Trophoblast cell (in vitro differentiated cells and primary cell): Measurements from ENCODE around the gene ADAM19.
A peak's percentile ranks its signal among the peaks of the same experiment; 100 is the strongest.

Experiments
- DNase-seq, 2 donors: peaks; one replicate each; pipeline ENCODE4 v3.0.0-alpha.2; 2016
- H2AFZ ChIP-seq: 2 replicates; pipeline ENCODE4 v1.6.1; 2013; ENCODE audit warnings: low read length, moderate library complexity, mild to moderate bottlenecking; ENCODE audit not compliant: insufficient read depth, poor library complexity
- H2AK5ac ChIP-seq: 2 replicates; pipeline ENCODE4 v1.6.1; 2013; ENCODE audit warnings: mild to moderate bottlenecking, low read length
- H2BK120ac ChIP-seq: 2 replicates; pipeline ENCODE4 v1.6.1; 2013; ENCODE audit warnings: low read length, mild to moderate bottlenecking, moderate library complexity; ENCODE audit not compliant: insufficient read depth, poor library complexity
- H2BK12ac ChIP-seq: 2 replicates; pipeline ENCODE4 v1.6.1; 2013; ENCODE audit warnings: mild to moderate bottlenecking, low read length, moderate library complexity
- H2BK5ac ChIP-seq: 2 replicates; pipeline ENCODE4 v1.6.1; 2013; ENCODE audit warnings: low read length, low read depth, moderate library complexity, mild to moderate bottlenecking; ENCODE audit not compliant: poor library complexity
- H3K14ac ChIP-seq: 2 replicates; pipeline ENCODE4 v1.6.1; 2013; ENCODE audit warnings: mild to moderate bottlenecking, low read length
- H3K18ac ChIP-seq: 2 replicates; pipeline ENCODE4 v1.6.1; 2013; ENCODE audit warnings: mild to moderate bottlenecking, low read length
- H3K23ac ChIP-seq: 2 replicates; pipeline ENCODE4 v1.6.1; 2013; ENCODE audit warnings: low read length
- H3K27ac ChIP-seq: 2 replicates; pipeline ENCODE4 v1.5.1; 2013; ENCODE audit warnings: low read depth, mild to moderate bottlenecking, inconsistent platforms, low read length, moderate library complexity
- H3K27me3 ChIP-seq: 2 replicates; pipeline ENCODE4 v1.6.1; 2013; ENCODE audit warnings: inconsistent platforms, mild to moderate bottlenecking, low read length, moderate library complexity; ENCODE audit not compliant: insufficient read depth
- H3K36me3 ChIP-seq, 2 experiments: 1 replicate in 1 of 2; 2 replicates in 1 of 2; pipeline ENCODE4 v1.6.1; 2013; ENCODE audit warnings: low read length in 2 of 2, mild to moderate bottlenecking in 2 of 2, moderate library complexity in 1 of 2; ENCODE audit not compliant: insufficient read depth in 2 of 2, control insufficient read depth in 1 of 2
- H3K4ac ChIP-seq: 2 replicates; pipeline ENCODE4 v1.6.1; 2013; ENCODE audit warnings: low read depth, mild to moderate bottlenecking, low read length, moderate library complexity
- H3K4me1 ChIP-seq, 2 experiments: 1 replicate in 1 of 2; 2 replicates in 1 of 2; pipeline ENCODE4 v1.6.1; 2013; ENCODE audit warnings: low read length in 2 of 2, mild to moderate bottlenecking in 2 of 2, moderate library complexity in 1 of 2; ENCODE audit not compliant: insufficient read depth in 2 of 2, control insufficient read depth in 1 of 2
- H3K4me2 ChIP-seq: 2 replicates; pipeline ENCODE4 v1.6.1; 2013; ENCODE audit warnings: inconsistent platforms, mild to moderate bottlenecking, low read length, moderate library complexity
- H3K4me3 ChIP-seq: 2 replicates; pipeline ENCODE4 v1.5.1; 2013; ENCODE audit warnings: mild to moderate bottlenecking, low read depth, low read length, inconsistent platforms
- H3K79me1 ChIP-seq: one replicate; pipeline ENCODE4 v1.6.1; 2013; ENCODE audit warnings: low read length
- H3K79me2 ChIP-seq: 2 replicates; pipeline ENCODE4 v1.6.1; 2013; ENCODE audit warnings: low read length, mild to moderate bottlenecking; ENCODE audit not compliant: control insufficient read depth, insufficient read depth, poor library complexity
- H3K9ac ChIP-seq: 2 replicates; pipeline ENCODE4 v1.6.1; 2013; ENCODE audit warnings: mild to moderate bottlenecking, low read length
- H3K9me3 ChIP-seq: 2 replicates; pipeline ENCODE4 v1.6.1; 2013; ENCODE audit warnings: low read depth, mild to moderate bottlenecking, control low read depth, inconsistent platforms, low read length; ENCODE audit not compliant: insufficient read depth
- H4K12ac ChIP-seq: 2 replicates; pipeline ENCODE4 v1.6.1; 2013; ENCODE audit warnings: low read depth, mild to moderate bottlenecking, low read length, moderate library complexity
- H4K8ac ChIP-seq: 2 replicates; pipeline ENCODE4 v1.6.1; 2013; ENCODE audit warnings: low read depth, mild to moderate bottlenecking, low read length, moderate library complexity
- H4K91ac ChIP-seq: one replicate; pipeline ENCODE4 v1.6.1; 2013; ENCODE audit warnings: low read depth, mild to moderate bottlenecking, low read length, moderate library complexity
- WGBS: extraction: QIAGEN DNeasy Blood & Tissue Kit; methylation state at CpG from one replicate; pipeline ENCODE4 v1.1.7; 2013; ENCODE audit warnings: missing lambda C conversion rate; ENCODE audit not compliant: insufficient read length, insufficient coverage; ENCODE audit errors: extremely low coverage; 5-methylcytosine and 5-hydroxymethylcytosine counted together

Gene ADAM19

DNA sequence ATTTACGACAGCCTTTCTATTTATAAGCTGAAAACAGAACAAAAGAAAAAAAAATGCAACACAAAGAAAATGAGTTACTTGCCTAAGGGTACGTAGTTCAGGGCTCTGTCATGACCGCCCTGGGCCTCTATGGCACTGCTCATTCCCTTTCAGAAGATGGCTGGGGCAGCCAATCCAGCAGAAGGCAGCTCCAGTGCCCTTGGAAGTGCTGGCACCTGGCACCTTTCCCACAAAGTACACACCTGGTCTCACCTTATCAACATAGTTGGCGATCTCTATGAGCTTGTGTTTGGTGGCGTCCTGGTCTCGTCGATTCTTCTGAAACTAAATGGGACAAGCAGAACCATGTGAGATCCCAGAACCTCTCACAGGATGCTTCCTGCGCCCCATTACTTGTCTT lies 62.4 kb downstream of the ADAM19 start:
- Histone ChIP-seq H3K36me3 (peaks cover 50 to 72% of the 10 kb centered on the region in 2 experiments), H3K27me3 (no peaks in the 10 kb centered on the region)
- no CpG with 5 or more reads among the region's 8 CpGs for WGBS

DNA sequence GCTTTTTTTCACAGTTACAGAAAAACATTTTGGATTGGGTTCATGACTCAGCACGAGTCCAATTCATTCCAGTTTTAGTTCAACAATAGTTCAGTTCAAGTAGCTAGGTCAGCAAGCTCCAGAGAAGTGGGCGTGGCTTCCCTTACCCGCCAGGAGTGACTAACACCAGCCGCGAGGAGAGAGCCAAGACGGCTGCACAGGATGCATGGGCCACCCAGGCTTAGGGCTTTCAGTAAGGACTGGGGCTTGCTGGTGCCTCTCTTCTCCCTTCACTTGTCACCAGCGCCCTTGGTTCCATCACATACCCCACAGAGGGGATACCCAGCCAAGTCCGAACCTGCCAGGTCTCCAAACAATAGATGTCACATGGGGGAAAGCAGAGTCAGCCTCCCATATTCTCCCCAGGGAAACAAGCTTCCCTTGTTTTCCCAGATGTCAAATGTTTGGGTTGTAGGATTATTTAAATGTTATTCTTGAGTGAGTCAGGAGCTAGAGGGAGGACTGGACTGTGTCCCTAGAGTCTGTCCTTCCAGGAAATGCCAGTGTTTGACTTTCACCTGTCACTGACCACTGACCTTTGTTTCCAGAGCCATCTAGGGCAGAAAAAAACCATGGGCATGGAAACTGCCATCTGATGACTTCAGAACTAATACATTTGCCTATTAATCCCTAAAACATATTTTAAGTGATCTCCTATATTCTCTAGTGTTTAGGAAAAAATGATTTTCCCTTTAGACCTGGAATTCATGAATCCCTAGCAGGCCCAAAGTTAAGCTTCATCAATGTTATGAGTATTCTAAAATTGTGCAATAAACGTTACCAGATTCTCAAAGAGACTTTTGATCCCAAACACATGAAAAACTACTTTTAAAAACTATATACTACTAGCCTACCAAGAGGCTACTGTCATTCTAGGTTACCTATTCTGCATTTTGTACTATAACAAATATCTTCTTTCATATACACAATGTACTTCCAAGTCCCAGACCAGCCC lies 63.6 kb downstream of the ADAM19 start:
- Histone ChIP-seq H2AFZ (no peak overlapping the region), H3K9ac (no peak overlapping the region), H3K79me1 (no peaks in the 10 kb centered on the region), H3K4me2 (no peak overlapping the region), H4K91ac (no peak overlapping the region), H2BK120ac (no peak overlapping the region), H3K18ac (no peak overlapping the region), H3K23ac (no peak overlapping the region), H3K4ac (no peak overlapping the region), H3K4me1 (peaks cover 0 to 2% of the 10 kb centered on the region in 2 experiments), H3K4me3 (no peak overlapping the region), H3K27ac (no peak overlapping the region), H3K36me3 (peaks cover 52 to 71% of the 10 kb centered on the region in 2 experiments), H2BK5ac (no peak overlapping the region), H4K8ac (no peak overlapping the region), H3K79me2 (no peaks in the 10 kb centered on the region), H4K12ac (no peak overlapping the region), H3K27me3 (no peaks in the 10 kb centered on the region), H3K9me3 (peaks cover 3% of the 10 kb centered on the region), H2BK12ac (no peak overlapping the region), H2AK5ac (no peak overlapping the region), H3K14ac (no peak overlapping the region)
- no CpG with 5 or more reads among the region's 9 CpGs for WGBS
- peak; percentile 79 to 80 for DNase-seq

More for the DNA sequence above, 62.4 kb downstream of the ADAM19 start:
- peak in 1 of 2 donors; percentile 46 for DNase-seq
- Histone ChIP-seq H3K4ac (no peak overlapping the region), H3K4me3 (no peak overlapping the region), H2AFZ (no peak overlapping the region), H3K79me2 (no peaks in the 10 kb centered on the region), H3K14ac (no peak overlapping the region), H4K8ac (no peak overlapping the region), H3K9ac (no peak overlapping the region), H3K23ac (no peak overlapping the region), H4K12ac (no peak overlapping the region), H2BK120ac (no peak overlapping the region), H3K18ac (no peak overlapping the region), H4K91ac (no peak overlapping the region), H2BK12ac (no peak overlapping the region), H3K27ac (no peak overlapping the region), H3K9me3 (peaks cover 3% of the 10 kb centered on the region), H3K79me1 (no peaks in the 10 kb centered on the region), H2BK5ac (no peak overlapping the region), H3K4me1 (peaks cover 0 to 2% of the 10 kb centered on the region in 2 experiments), H3K4me2 (no peak overlapping the region), H2AK5ac (no peak overlapping the region)

DNA sequence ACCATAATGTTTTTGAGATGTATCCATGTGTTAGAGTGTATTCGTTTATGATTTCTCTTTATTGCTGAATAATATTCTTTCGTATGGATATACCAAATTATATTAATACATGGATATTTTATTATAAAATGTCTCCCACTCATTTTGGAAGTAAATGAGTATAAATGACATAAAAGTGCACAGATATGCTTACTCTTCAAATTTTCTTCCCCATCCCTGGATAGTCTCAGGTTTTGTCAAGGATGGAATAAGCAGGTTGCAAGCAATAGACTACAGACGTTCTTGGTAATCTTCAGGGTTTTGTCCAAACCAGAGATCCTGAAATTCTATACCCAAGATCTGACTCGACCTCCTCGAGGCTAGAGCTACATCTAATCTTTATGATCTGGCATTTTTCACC lies 64.9 kb downstream of the ADAM19 start:
- WGBS = no CpG with 5 or more reads among the region's 5 CpGs
- H3K27ac ChIP-seq = no peak overlapping the region
- peaks cover 43 to 66% of the 10 kb centered on the region in 2 experiments for H3K36me3 ChIP-seq
- H4K8ac ChIP-seq = no peak overlapping the region
- peaks cover 0 to 2% of the 10 kb centered on the region in 2 experiments for H3K4me1 ChIP-seq
- H3K4ac ChIP-seq = no peak overlapping the region
- H3K4me3 ChIP-seq = no peak overlapping the region
- DNase-seq = peak in 1 of 2 donors; percentile 16
- H3K27me3 ChIP-seq = no peaks in the 10 kb centered on the region
- H3K79me2 ChIP-seq = no peaks in the 10 kb centered on the region
- H3K4me2 ChIP-seq = no peak overlapping the region
- H2AFZ ChIP-seq = no peak overlapping the region
- H3K9me3 ChIP-seq = peaks cover 3% of the 10 kb centered on the region
- H3K18ac ChIP-seq = no peak overlapping the region
- H3K23ac ChIP-seq = no peak overlapping the region
- no peak overlapping the region for H3K9ac ChIP-seq
- no peak overlapping the region for H3K14ac ChIP-seq
- no peak overlapping the region for H2BK5ac ChIP-seq
- H4K12ac ChIP-seq = no peak overlapping the region
- no peak overlapping the region for H2BK12ac ChIP-seq
- H4K91ac ChIP-seq = no peak overlapping the region
- no peak overlapping the region for H2AK5ac ChIP-seq
- no peaks in the 10 kb centered on the region for H3K79me1 ChIP-seq
- H2BK120ac ChIP-seq = no peak overlapping the region

DNA sequence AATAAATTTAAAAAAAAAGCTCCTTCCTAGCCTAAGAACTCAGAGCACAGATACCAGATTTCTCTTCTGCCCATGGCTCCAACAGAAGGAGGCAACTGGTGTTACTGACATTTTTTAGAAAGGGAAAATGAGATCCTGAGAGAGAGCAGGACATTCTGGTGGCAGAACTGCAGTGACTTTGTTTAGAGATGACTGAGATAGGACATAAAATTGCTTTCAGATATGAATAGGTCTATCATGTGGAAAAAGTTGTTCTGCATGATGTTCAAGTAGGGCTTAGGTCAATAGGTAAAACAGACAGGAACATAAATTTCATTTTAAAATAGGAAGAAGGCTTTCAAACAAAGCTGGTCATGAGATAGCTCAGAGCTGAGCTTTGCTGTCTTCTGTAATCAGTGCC lies 66.0 kb downstream of the ADAM19 start:
- no peak overlapping the region for H2BK120ac ChIP-seq
- no peak overlapping the region for H2BK5ac ChIP-seq
- no peaks in the 10 kb centered on the region for H3K79me2 ChIP-seq
- H3K14ac ChIP-seq = no peak overlapping the region
- no peak overlapping the region for H3K27ac ChIP-seq
- peaks cover 3% of the 10 kb centered on the region for H3K9me3 ChIP-seq
- H2AK5ac ChIP-seq = no peak overlapping the region
- H3K4me3 ChIP-seq = no peak overlapping the region
- H3K4me2 ChIP-seq = no peak overlapping the region
- H3K79me1 ChIP-seq = no peaks in the 10 kb centered on the region
- no peak overlapping the region for H3K9ac ChIP-seq
- H3K36me3 ChIP-seq = peaks cover 48 to 66% of the 10 kb centered on the region in 2 experiments
- H3K23ac ChIP-seq = no peak overlapping the region
- DNase-seq = no peak
- H3K18ac ChIP-seq = no peak overlapping the region
- H3K27me3 ChIP-seq = no peaks in the 10 kb centered on the region
- peaks cover 0 to 2% of the 10 kb centered on the region in 2 experiments for H3K4me1 ChIP-seq
- no peak overlapping the region for H4K8ac ChIP-seq
- H4K91ac ChIP-seq = no peak overlapping the region
- H2BK12ac ChIP-seq = no peak overlapping the region
- no peak overlapping the region for H4K12ac ChIP-seq
- no peak overlapping the region for H3K4ac ChIP-seq
- H2AFZ ChIP-seq = no peak overlapping the region
